B cell (primary cell): ENCODE results near the gene DLGAP4. TPM values are rescaled to one million over a fixed set of nuclear protein-coding genes. Genes with fewer than 3 reads are reported as not detected.

ENCODE experiments used
- ATAC-seq: fragments of 200-7000 bp; cut with Tn5 transposase; one replicate; pipeline ENCODE4 v1.10.0; 2021; ENCODE audit warnings: low read depth, mild to moderate bottlenecking, moderate number of reproducible peaks, moderate library complexity
- CTCF ChIA-PET: fragments of 350-600 bp; sonication (Branson Sonifier 250); formaldehyde crosslinking; loops from one replicate; lab custom pipeline; 2021; ENCODE audit warnings: antibody characterized with exemption, inconsistent platforms; lab: Charles Lee
- POLR2A ChIA-PET: fragments of 350-600 bp; sonication (Branson Sonifier 250); formaldehyde crosslinking; loops from one replicate; lab custom pipeline; 2021; ENCODE audit warnings: antibody characterized with exemption; lab: Charles Lee
- DNase-seq: peaks from one replicate; pipeline ENCODE4 v3.0.0; 2013
- H2AFZ ChIP-seq: 2 replicates; pipeline ENCODE4 v1.6.1; 2012; ENCODE audit warnings: mild to moderate bottlenecking, low read depth, low read length; ENCODE audit not compliant: insufficient read depth, poor library complexity, severe bottlenecking
- H3K27ac ChIP-seq, 2 donors: 1 replicate in 1 of 2; 2 replicates in 1 of 2; pipeline ENCODE4 v1.5.1; 2012 to 2013; ENCODE audit warnings: low read length in 2 of 2, mild to moderate bottlenecking in 2 of 2, moderate library complexity in 1 of 2
- H3K27me3 ChIP-seq, 4 experiments: fragments of 200-600 bp in 1 of 4; sonication (generic) in 1 of 4; replicated peaks in 1 of 4; 1 replicate in 2 of 4; 2 replicates in 2 of 4; pipeline versions ENCODE4 v1.6.1 to v1.7.0; 2013 to 2016; ENCODE audit warnings: low read length in 3 of 4, mild to moderate bottlenecking in 2 of 4, mixed read lengths in 1 of 4, moderate library complexity in 1 of 4; ENCODE audit not compliant: insufficient read depth in 4 of 4, control insufficient read depth in 3 of 4; ENCODE audit errors: control extremely low read depth in 1 of 4
- H3K36me3 ChIP-seq, 2 experiments: replicated peaks in 1 of 2; 1 replicate in 1 of 2; 2 replicates in 1 of 2; pipeline versions ENCODE4 v1.6.1 to v1.7.1; 2013; ENCODE audit warnings: low read length in 1 of 2; ENCODE audit not compliant: insufficient read depth in 2 of 2, control insufficient read depth in 1 of 2; ENCODE audit errors: control extremely low read depth in 1 of 2, extremely low read depth in 1 of 2
- H3K4me1 ChIP-seq, 2 donors: fragments of 200-600 bp in 1 of 2; sonication (generic) in 1 of 2; 1 replicate in 1 of 2; 2 replicates in 1 of 2; pipeline versions ENCODE4 v1.5.1 to v1.6.1; 2013 to 2017; ENCODE audit warnings: low read length in 2 of 2; ENCODE audit not compliant: control insufficient read depth in 2 of 2, insufficient read depth in 2 of 2
- H3K4me2 ChIP-seq: replicated peaks from 2 replicates; pipeline ENCODE3; 2012; ENCODE audit warnings: mild to moderate bottlenecking, low read depth, low read length; ENCODE audit not compliant: poor library complexity, severe bottlenecking
- H3K4me3 ChIP-seq, 5 experiments: fragments of 200-600 bp in 1 of 5; sonication (generic) in 1 of 5; 1 replicate in 3 of 5; 2 replicates in 2 of 5; pipeline versions ENCODE4 v1.5.1 to v1.7.0; 2011 to 2016; ENCODE audit warnings: low read length in 4 of 5, mild to moderate bottlenecking in 4 of 5, low read depth in 2 of 5, control low read depth in 1 of 5, moderate library complexity in 1 of 5; ENCODE audit not compliant: insufficient read depth in 1 of 5; ENCODE audit errors: control extremely low read depth in 1 of 5, extremely low read depth in 1 of 5
- H3K79me2 ChIP-seq: fragments of 200-600 bp; sonication (generic); one replicate; pipeline ENCODE4 v1.6.0; 2016; ENCODE audit warnings: low read length; ENCODE audit not compliant: control insufficient read depth, insufficient read depth
- H3K9ac ChIP-seq: fragments of 200-600 bp; sonication (generic); 2 replicates; pipeline ENCODE4 v1.6.1; 2017; ENCODE audit warnings: mild to moderate bottlenecking, low read length, moderate library complexity
- H3K9me3 ChIP-seq, 3 donors: one replicate each; pipeline versions ENCODE4 v1.6.1 to v1.7.1; 2013; ENCODE audit warnings: low read length in 2 of 3; ENCODE audit not compliant: control insufficient read depth in 2 of 3, insufficient read depth in 1 of 3; ENCODE audit errors: control extremely low read depth in 1 of 3
- H4K20me1 ChIP-seq: 2 replicates; pipeline ENCODE4 v1.6.0; 2012; ENCODE audit warnings: mild to moderate bottlenecking, low read length; ENCODE audit not compliant: insufficient read depth, control insufficient read depth, poor library complexity, severe bottlenecking
- H3K27ac Mint-ChIP-seq: one replicate; pipeline ENCODE4 v1.8.0; 2021; ENCODE audit warnings: mixed read lengths
- H3K27me3 Mint-ChIP-seq: one replicate; pipeline ENCODE4 v1.8.0; 2021; ENCODE audit warnings: mixed read lengths
- H3K4me1 Mint-ChIP-seq: one replicate; pipeline ENCODE4 v1.8.0; 2021; ENCODE audit warnings: mixed read lengths
- H3K4me3 Mint-ChIP-seq: one replicate; pipeline ENCODE4 v1.8.0; 2021; ENCODE audit warnings: mixed read lengths
- H3K9me3 Mint-ChIP-seq: one replicate; pipeline ENCODE4 v1.8.0; 2022; ENCODE audit warnings: mixed read lengths; ENCODE audit not compliant: insufficient read depth
- EZH2 ChIP-seq: IDR thresholded peaks from 2 replicates; pipeline ENCODE4 v1.6.1; 2012; ENCODE audit warnings: borderline replicate concordance, low read depth, mild to moderate bottlenecking, moderate library complexity, low read length; ENCODE audit not compliant: insufficient read depth, poor library complexity, severe bottlenecking
- WGBS: methylation state at CpG from one replicate; pipeline ENCODE4 v1.1.5; 2013; ENCODE audit warnings: missing lambda C conversion rate; ENCODE audit not compliant: insufficient coverage; 5-methylcytosine and 5-hydroxymethylcytosine counted together
- intact Hi-C: fragments of 100-400 bp; cut with micrococcal nuclease; formaldehyde crosslinking; loops from one replicate; pipeline ENCODE4 v1.10.0; 2022
- polyA plus RNA-seq: library from polyadenylated mRNA; depleted of rRNA; stranded (reverse); fragments of >200 nt; gene quantifications from 2 replicates; pipeline ENCODE4 v1.2.3, GENCODE V29; 2012
- total RNA-seq, 2 donors: library from RNA; stranded (reverse); fragments of 120-200 nt in 1 of 2; gene quantifications; 1 replicate in 1 of 2; 2 replicates in 1 of 2; pipeline versions ENCODE4 v1.2.3 to v1.2.4, GENCODE V29; 2013 to 2022
- TF ChIP-seq, protein P1 (sequence below): fragments of 200-600 bp; IDR thresholded peaks from one replicate; pipeline ENCODE4 v1.8.0; 2022; ENCODE audit warnings: antibody characterized with exemption, mild to moderate bottlenecking

DLGAP4 gene
- total and polyA plus RNA-seq, 2 donors (not counting 1 experiment from before 2014, with no cell fraction given), result 68.8 to 87.8 TPM

- Histone ChIP-seq H2AFZ (peak overlapping the region; percentile 55), H3K4me1 (peaks cover 54 to 60% of the 10 kb centered on the region in 2 donors), H4K20me1 (peaks cover 25% of the 10 kb centered on the region), H3K4me3 (peak overlapping the region in 3 of 5 experiments; percentile 28 to 37 (median 30)), H3K79me2 (peaks cover 93% of the 10 kb centered on the region), H3K36me3 (peaks cover 0 to 14% of the 10 kb centered on the region in 2 experiments), H3K4me2 (peak overlapping the region; percentile 76), H3K9me3 (no peaks in the 10 kb centered on the region), H3K27ac (peak overlapping the region; percentile 81 to 91), H3K27me3 (no peaks in the 10 kb centered on the region), H3K9ac (peak overlapping the region; percentile 54)
- peak overlapping the region; percentile 73 for H3K4me3 Mint-ChIP-seq
- H3K9me3 Mint-ChIP-seq, result no peaks in the 10 kb centered on the region
- H3K27me3 Mint-ChIP-seq, result no peaks in the 10 kb centered on the region
- CTCF ChIA-PET, result interaction anchor here (0.7 to 0.9 kb wide), 2 partner anchors 10 to 274 kb away, joined by 3 read pairs; no protein-coding TSS in a partner anchor
- H3K4me1 Mint-ChIP-seq, result peaks cover 60% of the 10 kb centered on the region
- WGBS, result 27% methylated on average over 6 of the region's 6 CpGs
- no peak for TF ChIP-seq EZH2
- TF ChIP-seq, protein P1, sequence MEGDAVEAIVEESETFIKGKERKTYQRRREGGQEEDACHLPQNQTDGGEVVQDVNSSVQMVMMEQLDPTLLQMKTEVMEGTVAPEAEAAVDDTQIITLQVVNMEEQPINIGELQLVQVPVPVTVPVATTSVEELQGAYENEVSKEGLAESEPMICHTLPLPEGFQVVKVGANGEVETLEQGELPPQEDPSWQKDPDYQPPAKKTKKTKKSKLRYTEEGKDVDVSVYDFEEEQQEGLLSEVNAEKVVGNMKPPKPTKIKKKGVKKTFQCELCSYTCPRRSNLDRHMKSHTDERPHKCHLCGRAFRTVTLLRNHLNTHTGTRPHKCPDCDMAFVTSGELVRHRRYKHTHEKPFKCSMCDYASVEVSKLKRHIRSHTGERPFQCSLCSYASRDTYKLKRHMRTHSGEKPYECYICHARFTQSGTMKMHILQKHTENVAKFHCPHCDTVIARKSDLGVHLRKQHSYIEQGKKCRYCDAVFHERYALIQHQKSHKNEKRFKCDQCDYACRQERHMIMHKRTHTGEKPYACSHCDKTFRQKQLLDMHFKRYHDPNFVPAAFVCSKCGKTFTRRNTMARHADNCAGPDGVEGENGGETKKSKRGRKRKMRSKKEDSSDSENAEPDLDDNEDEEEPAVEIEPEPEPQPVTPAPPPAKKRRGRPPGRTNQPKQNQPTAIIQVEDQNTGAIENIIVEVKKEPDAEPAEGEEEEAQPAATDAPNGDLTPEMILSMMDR, result no peak
- DNase-seq, result peak; percentile 46
- intact Hi-C loops, result no loop called here
- ATAC-seq, result peak; percentile 10
- POLR2A ChIA-PET, result interaction anchor here (0.6 to 0.7 kb wide), 3 partner anchors 13 to 731 kb away, joined by 5 to 6 read pairs (median 5); partner anchors contain the start of genes RBM39 and SLA2
- peak overlapping the region; percentile 80 for H3K27ac Mint-ChIP-seq
Observed at GRCh38 chr20:36472637-36473090, 166.5 kb downstream of the DLGAP4 start.

DNA sequence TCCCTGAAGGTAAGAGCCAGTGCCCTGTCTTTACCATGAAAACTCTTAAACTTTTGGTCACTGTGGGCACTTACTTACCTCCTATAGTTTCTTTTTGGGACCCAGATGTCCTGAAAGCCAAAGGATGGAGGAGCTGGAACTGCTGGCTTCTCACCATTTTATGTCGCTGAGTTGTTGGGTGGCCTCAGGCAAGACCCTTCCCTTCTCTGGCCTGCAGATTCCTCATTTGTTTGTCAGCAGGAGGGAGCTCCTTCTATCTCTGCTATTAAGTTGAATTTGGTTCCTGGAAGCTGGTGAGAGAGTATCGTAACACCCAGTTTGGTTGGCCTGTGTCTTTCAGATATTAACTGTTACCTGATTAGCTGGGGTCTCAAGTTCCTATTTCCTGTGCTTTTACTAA is 167.0 kb downstream of the DLGAP4 start:
- peaks cover 93% of the 10 kb centered on the region for H3K79me2 ChIP-seq
- WGBS, result 100% methylated on average over 1 of the region's 2 CpGs

More for the DNA sequence above, 167.0 kb downstream of the DLGAP4 start:
- H3K9me3 Mint-ChIP-seq, result no peaks in the 10 kb centered on the region
- no peak for ATAC-seq
- Histone ChIP-seq H3K27me3 (no peaks in the 10 kb centered on the region), H3K4me2 (peak overlapping the region; percentile 76), H3K9ac (peak overlapping the region; percentile 54), H3K4me3 (no peak overlapping the region), H2AFZ (peak overlapping the region; percentile 55), H4K20me1 (peaks cover 30% of the 10 kb centered on the region), H3K9me3 (no peaks in the 10 kb centered on the region), H3K4me1 (peaks cover 49 to 55% of the 10 kb centered on the region in 2 donors), H3K36me3 (peaks cover 0 to 18% of the 10 kb centered on the region in 2 experiments), H3K27ac (peak overlapping the region; percentile 81 to 91)
- no peaks in the 10 kb centered on the region for H3K27me3 Mint-ChIP-seq
- no peak for TF ChIP-seq EZH2
- TF ChIP-seq, protein P1, result no peak
- ChIA-PET POLR2A (no interaction called here), CTCF (interaction anchor here (0.7 to 0.9 kb wide), 2 partner anchors 10 to 275 kb away, joined by 3 read pairs; no protein-coding TSS in a partner anchor)
- DNase-seq, result no peak
- peak overlapping the region; percentile 18 for H3K4me3 Mint-ChIP-seq
- H3K27ac Mint-ChIP-seq, result peak overlapping the region; percentile 80
- intact Hi-C loops, result no loop called here
- H3K4me1 Mint-ChIP-seq, result peaks cover 55% of the 10 kb centered on the region
